ENCODE results near the gene FBXW7. TPM values are rescaled to one million over a fixed set of nuclear protein-coding genes. Genes with fewer than 3 reads are reported as not detected.

Gene FBXW7
- total RNA-seq, 2 experiments from 2014 or later, result 128 to 140 TPM

- H3K27me3 ChIP-seq (ENCODE audit: control insufficient read depth in 1 of 2, insufficient read depth in 2 of 2, low read length in 2 of 2), result no peaks in the 10 kb centered on the region
- intact Hi-C loops (cut with DNase I, micrococcal nuclease), result loop anchor here in 1 of 2 experiments (5.0 kb wide), 1 partner anchor 77 kb away; the partner anchor contains the start of gene FBXW7
- no peaks in the 10 kb centered on the region for H3K9me3 ChIP-seq (ENCODE audit: control insufficient read depth in 1 of 2, insufficient read depth in 1 of 2, low read length in 2 of 2)
- Mint-ChIP-seq H3K36me3 (ENCODE audit: low read depth) (no peaks in the 10 kb centered on the region), H3K4me1 (ENCODE audit: low read depth) (peaks cover 81% of the 10 kb centered on the region), H3K4me3 (no peak overlapping the region), H3K9me3 (no peaks in the 10 kb centered on the region), H3K27me3 (no peaks in the 10 kb centered on the region), H3K27ac (no peak overlapping the region)
- POLR2A ChIA-PET, result no interaction called here
- ATAC-seq (ENCODE audit: poor library complexity) (no peak), DNase-seq (peak in 2 of 14 experiments; percentile 13 to 24)
- peaks cover 7% of the 10 kb centered on the region for H3K4me1 ChIP-seq (ENCODE audit: insufficient read depth, low read length)
- no peak overlapping the region for H3K4me3 ChIP-seq (ENCODE audit: low read length)
- H3K27ac ChIP-seq (ENCODE audit: low read depth in 1 of 2, low read length in 2 of 2), result no peak overlapping the region
- CTCF ChIA-PET, result interaction anchor here (0.6 to 2.2 kb wide), 2 partner anchors 10 to 989 kb away, joined by 3 to 6 read pairs; no protein-coding TSS in a partner anchor
- no peaks in the 10 kb centered on the region for H3K36me3 ChIP-seq (ENCODE audit: insufficient read depth, low read length)
- no peak for TF ChIP-seq CTCF (IDR thresholded peaks at IDR 0.05)
These were observed 75.4 kb downstream of the FBXW7 start for GRCh38 chr4:152460488-152460887.

GRCh38 chr4:152459326-152459725, 76.6 kb downstream of the FBXW7 start:
- intact Hi-C loops (cut with DNase I, micrococcal nuclease), result loop anchor here in 1 of 2 experiments (5.0 kb wide), 1 partner anchor 43 kb away; no protein-coding TSS in a partner anchor
- H3K4me1 ChIP-seq (ENCODE audit: insufficient read depth, low read length), result peaks cover 4% of the 10 kb centered on the region

GRCh38 chr4:152458801-152459302, 77.0 kb downstream of the FBXW7 start:
- H3K4me1 Mint-ChIP-seq (ENCODE audit: low read depth), result peaks cover 78% of the 10 kb centered on the region
- intact Hi-C loops (cut with DNase I, micrococcal nuclease), result loop anchor here in 1 of 2 experiments (5.0 kb wide), 1 partner anchor 43 kb away; no protein-coding TSS in a partner anchor
- H3K9me3 Mint-ChIP-seq, result no peaks in the 10 kb centered on the region
- CTCF ChIA-PET, result interaction anchor here (2.2 kb wide), 1 partner anchor 12 kb away, joined by 6 read pairs; no protein-coding TSS in a partner anchor
- Histone ChIP-seq H3K4me3 (ENCODE audit: low read length) (no peak overlapping the region), H3K27me3 (ENCODE audit: control insufficient read depth in 1 of 2, insufficient read depth in 2 of 2, low read length in 2 of 2) (no peaks in the 10 kb centered on the region), H3K36me3 (ENCODE audit: insufficient read depth, low read length) (no peaks in the 10 kb centered on the region), H3K4me1 (ENCODE audit: insufficient read depth, low read length) (peaks cover 4% of the 10 kb centered on the region), H3K9me3 (ENCODE audit: control insufficient read depth in 1 of 2, insufficient read depth in 1 of 2, low read length in 2 of 2) (no peaks in the 10 kb centered on the region), H3K27ac (ENCODE audit: low read depth in 1 of 2, low read length in 2 of 2) (no peak overlapping the region)
- H3K27ac Mint-ChIP-seq, result peak overlapping the region; percentile 62
- POLR2A ChIA-PET, result interaction anchor here (1.2 kb wide), 1 partner anchor 22 kb away, joined by 3 read pairs; no protein-coding TSS in a partner anchor
- DNase-seq, result peak in 2 of 14 experiments; percentile 13 to 55
- H3K27me3 Mint-ChIP-seq, result no peaks in the 10 kb centered on the region
- peak; percentile 43 for ATAC-seq (ENCODE audit: poor library complexity)
- no peak for TF ChIP-seq CTCF (IDR thresholded peaks at IDR 0.05)
- H3K36me3 Mint-ChIP-seq (ENCODE audit: low read depth), result no peaks in the 10 kb centered on the region
- peak overlapping the region; percentile 56 for H3K4me3 Mint-ChIP-seq

More at GRCh38 chr4:152459326-152459725, 76.6 kb downstream of the FBXW7 start:
- DNase-seq (peak in 1 of 14 experiments; percentile 19), ATAC-seq (ENCODE audit: poor library complexity) (no peak)
- H3K36me3 Mint-ChIP-seq (ENCODE audit: low read depth), result no peaks in the 10 kb centered on the region
- Histone ChIP-seq H3K36me3 (ENCODE audit: insufficient read depth, low read length) (no peaks in the 10 kb centered on the region), H3K9me3 (ENCODE audit: control insufficient read depth in 1 of 2, insufficient read depth in 1 of 2, low read length in 2 of 2) (no peaks in the 10 kb centered on the region), H3K4me3 (ENCODE audit: low read length) (no peak overlapping the region), H3K27me3 (ENCODE audit: control insufficient read depth in 1 of 2, insufficient read depth in 2 of 2, low read length in 2 of 2) (no peaks in the 10 kb centered on the region), H3K27ac (ENCODE audit: low read depth in 1 of 2, low read length in 2 of 2) (no peak overlapping the region)
- H3K9me3 Mint-ChIP-seq, result no peaks in the 10 kb centered on the region
- H3K4me1 Mint-ChIP-seq (ENCODE audit: low read depth), result peaks cover 78% of the 10 kb centered on the region
- CTCF ChIA-PET, result interaction anchor here (2.2 kb wide), 1 partner anchor 11 kb away, joined by 6 read pairs; no protein-coding TSS in a partner anchor
- POLR2A ChIA-PET, result no interaction called here
- H3K27me3 Mint-ChIP-seq, result no peaks in the 10 kb centered on the region
- peak overlapping the region; percentile 62 for H3K27ac Mint-ChIP-seq
- TF ChIP-seq CTCF (IDR thresholded peaks at IDR 0.05), result no peak
- H3K4me3 Mint-ChIP-seq, result peak overlapping the region; percentile 56

All from CD4-positive, alpha-beta T cell (primary cell).